Liver (tissue), 3 donors: ENCODE measurements around the gene PKDREJ.

Experiments
- ATF3 ChIP-seq: IDR thresholded peaks from 2 replicates; pipeline ENCODE4 v1.6.1; 2016; ENCODE audit warnings: antibody characterized with exemption
- EGR1 ChIP-seq, 2 donors: IDR thresholded peaks; 2 replicates each; pipeline ENCODE4 v1.6.1; 2016 to 2018; ENCODE audit warnings: antibody characterized with exemption in 2 of 2, low read depth in 2 of 2
- GABPA ChIP-seq, 2 donors: IDR thresholded peaks in 1 of 2; conservative IDR thresholded peaks in 1 of 2; 2 replicates each; pipeline ENCODE4 v1.6.1; 2016; ENCODE audit warnings: antibody characterized with exemption in 2 of 2, mild to moderate bottlenecking in 1 of 2, moderate library complexity in 1 of 2
- HNF4A ChIP-seq, 2 donors: conservative IDR thresholded peaks; 2 replicates each; pipeline ENCODE4 v1.6.1; 2016; ENCODE audit warnings: antibody characterized with exemption in 2 of 2, mild to moderate bottlenecking in 2 of 2
- RAD21 ChIP-seq, 2 donors: IDR thresholded peaks; 2 replicates each; pipeline ENCODE4 v1.6.1; 2016; ENCODE audit warnings: antibody characterized with exemption in 2 of 2, mild to moderate bottlenecking in 2 of 2
- RXRA ChIP-seq, 2 donors: IDR thresholded peaks; 2 replicates each; pipeline ENCODE4 v1.6.1; 2017 to 2018; ENCODE audit warnings: antibody characterized with exemption in 2 of 2, mild to moderate bottlenecking in 1 of 2
- TAF1 ChIP-seq: conservative IDR thresholded peaks from 2 replicates; pipeline ENCODE4 v1.6.1; 2016; ENCODE audit warnings: antibody characterized with exemption, mild to moderate bottlenecking
- YY1 ChIP-seq: IDR thresholded peaks from 2 replicates; pipeline ENCODE4 v1.6.1; 2016; ENCODE audit warnings: antibody characterized with exemption, mild to moderate bottlenecking
- TF ChIP-seq, protein P1 (sequence below): IDR thresholded peaks from 2 replicates; pipeline ENCODE4 v1.6.1; 2016; ENCODE audit warnings: antibody characterized with exemption, mild to moderate bottlenecking
- TF ChIP-seq, protein P2 (sequence below): fragments of 150-350 bp; IDR thresholded peaks from 2 replicates; pipeline ENCODE4 v1.5.1; 2017; ENCODE audit warnings: improper control_type of control experiment, low read depth, low read length; ENCODE audit not compliant: missing input control
- TF ChIP-seq, protein P3 (sequence below): IDR thresholded peaks from 2 replicates; pipeline ENCODE4 v1.6.1; 2016; ENCODE audit warnings: antibody characterized with exemption
- donor health status: healthy.
- donor health status: healthy.

- no peak for TF ChIP-seq RAD21 (IDR thresholded peaks at IDR 0.05)
- TF ChIP-seq, protein P1, sequence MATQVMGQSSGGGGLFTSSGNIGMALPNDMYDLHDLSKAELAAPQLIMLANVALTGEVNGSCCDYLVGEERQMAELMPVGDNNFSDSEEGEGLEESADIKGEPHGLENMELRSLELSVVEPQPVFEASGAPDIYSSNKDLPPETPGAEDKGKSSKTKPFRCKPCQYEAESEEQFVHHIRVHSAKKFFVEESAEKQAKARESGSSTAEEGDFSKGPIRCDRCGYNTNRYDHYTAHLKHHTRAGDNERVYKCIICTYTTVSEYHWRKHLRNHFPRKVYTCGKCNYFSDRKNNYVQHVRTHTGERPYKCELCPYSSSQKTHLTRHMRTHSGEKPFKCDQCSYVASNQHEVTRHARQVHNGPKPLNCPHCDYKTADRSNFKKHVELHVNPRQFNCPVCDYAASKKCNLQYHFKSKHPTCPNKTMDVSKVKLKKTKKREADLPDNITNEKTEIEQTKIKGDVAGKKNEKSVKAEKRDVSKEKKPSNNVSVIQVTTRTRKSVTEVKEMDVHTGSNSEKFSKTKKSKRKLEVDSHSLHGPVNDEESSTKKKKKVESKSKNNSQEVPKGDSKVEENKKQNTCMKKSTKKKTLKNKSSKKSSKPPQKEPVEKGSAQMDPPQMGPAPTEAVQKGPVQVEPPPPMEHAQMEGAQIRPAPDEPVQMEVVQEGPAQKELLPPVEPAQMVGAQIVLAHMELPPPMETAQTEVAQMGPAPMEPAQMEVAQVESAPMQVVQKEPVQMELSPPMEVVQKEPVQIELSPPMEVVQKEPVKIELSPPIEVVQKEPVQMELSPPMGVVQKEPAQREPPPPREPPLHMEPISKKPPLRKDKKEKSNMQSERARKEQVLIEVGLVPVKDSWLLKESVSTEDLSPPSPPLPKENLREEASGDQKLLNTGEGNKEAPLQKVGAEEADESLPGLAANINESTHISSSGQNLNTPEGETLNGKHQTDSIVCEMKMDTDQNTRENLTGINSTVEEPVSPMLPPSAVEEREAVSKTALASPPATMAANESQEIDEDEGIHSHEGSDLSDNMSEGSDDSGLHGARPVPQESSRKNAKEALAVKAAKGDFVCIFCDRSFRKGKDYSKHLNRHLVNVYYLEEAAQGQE, result no peak
- TF ChIP-seq, protein P2, sequence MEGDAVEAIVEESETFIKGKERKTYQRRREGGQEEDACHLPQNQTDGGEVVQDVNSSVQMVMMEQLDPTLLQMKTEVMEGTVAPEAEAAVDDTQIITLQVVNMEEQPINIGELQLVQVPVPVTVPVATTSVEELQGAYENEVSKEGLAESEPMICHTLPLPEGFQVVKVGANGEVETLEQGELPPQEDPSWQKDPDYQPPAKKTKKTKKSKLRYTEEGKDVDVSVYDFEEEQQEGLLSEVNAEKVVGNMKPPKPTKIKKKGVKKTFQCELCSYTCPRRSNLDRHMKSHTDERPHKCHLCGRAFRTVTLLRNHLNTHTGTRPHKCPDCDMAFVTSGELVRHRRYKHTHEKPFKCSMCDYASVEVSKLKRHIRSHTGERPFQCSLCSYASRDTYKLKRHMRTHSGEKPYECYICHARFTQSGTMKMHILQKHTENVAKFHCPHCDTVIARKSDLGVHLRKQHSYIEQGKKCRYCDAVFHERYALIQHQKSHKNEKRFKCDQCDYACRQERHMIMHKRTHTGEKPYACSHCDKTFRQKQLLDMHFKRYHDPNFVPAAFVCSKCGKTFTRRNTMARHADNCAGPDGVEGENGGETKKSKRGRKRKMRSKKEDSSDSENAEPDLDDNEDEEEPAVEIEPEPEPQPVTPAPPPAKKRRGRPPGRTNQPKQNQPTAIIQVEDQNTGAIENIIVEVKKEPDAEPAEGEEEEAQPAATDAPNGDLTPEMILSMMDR, result no peak
- TF ChIP-seq ATF3, result no peak
- TF ChIP-seq GABPA (IDR thresholded peaks at IDR 0.05 in 1 of 2, conservative IDR thresholded peaks at IDR 0.05 in 1 of 2), result no peak
- no peak for TF ChIP-seq YY1
- TF ChIP-seq TAF1, result no peak
- TF ChIP-seq HNF4A (conservative IDR thresholded peaks at IDR 0.05), result no peak
- TF ChIP-seq, protein P3, sequence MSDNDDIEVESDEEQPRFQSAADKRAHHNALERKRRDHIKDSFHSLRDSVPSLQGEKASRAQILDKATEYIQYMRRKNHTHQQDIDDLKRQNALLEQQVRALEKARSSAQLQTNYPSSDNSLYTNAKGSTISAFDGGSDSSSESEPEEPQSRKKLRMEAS, result no peak
- no peak for TF ChIP-seq RXRA (IDR thresholded peaks at IDR 0.05)
- TF ChIP-seq EGR1 (IDR thresholded peaks at IDR 0.05; ENCODE audit: low read depth in 2 of 2), result no peak
Observed at GRCh38 chr22:46239261-46240048, 23.7 kb downstream of the PKDREJ start.
